ENCODE results near the gene WDFY4.

The WDFY4 gene

DNA sequence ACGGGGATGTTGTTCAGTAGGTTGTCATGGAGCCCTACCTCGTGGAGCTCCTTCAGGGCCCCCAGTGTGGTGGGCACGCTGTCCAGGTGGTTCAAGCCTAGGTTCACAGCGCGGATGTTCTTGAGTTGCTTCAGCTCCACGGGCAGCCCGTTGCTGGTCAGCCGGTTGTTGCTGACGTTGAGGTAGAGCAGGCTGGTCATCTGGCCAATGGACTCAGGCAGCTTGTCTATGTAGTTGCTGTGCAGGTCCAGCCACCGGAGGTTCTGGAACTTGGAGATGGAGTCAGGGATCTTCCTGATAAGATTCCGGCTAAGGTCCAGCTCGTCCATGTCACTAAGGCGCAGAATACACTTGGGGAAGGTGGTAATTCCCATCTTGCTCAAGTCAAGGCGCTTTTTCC, 229.0 kb downstream of the WDFY4 start:
- FAIRE-seq, result no peak
- TF ChIP-seq, protein P1, sequence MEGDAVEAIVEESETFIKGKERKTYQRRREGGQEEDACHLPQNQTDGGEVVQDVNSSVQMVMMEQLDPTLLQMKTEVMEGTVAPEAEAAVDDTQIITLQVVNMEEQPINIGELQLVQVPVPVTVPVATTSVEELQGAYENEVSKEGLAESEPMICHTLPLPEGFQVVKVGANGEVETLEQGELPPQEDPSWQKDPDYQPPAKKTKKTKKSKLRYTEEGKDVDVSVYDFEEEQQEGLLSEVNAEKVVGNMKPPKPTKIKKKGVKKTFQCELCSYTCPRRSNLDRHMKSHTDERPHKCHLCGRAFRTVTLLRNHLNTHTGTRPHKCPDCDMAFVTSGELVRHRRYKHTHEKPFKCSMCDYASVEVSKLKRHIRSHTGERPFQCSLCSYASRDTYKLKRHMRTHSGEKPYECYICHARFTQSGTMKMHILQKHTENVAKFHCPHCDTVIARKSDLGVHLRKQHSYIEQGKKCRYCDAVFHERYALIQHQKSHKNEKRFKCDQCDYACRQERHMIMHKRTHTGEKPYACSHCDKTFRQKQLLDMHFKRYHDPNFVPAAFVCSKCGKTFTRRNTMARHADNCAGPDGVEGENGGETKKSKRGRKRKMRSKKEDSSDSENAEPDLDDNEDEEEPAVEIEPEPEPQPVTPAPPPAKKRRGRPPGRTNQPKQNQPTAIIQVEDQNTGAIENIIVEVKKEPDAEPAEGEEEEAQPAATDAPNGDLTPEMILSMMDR (IDR thresholded peaks at IDR 0.05; ENCODE audit: insufficient read depth, missing control alignments), result no peak
- DNase-seq (ENCODE audit: insufficient read length, low spot score), result no peak

DNA sequence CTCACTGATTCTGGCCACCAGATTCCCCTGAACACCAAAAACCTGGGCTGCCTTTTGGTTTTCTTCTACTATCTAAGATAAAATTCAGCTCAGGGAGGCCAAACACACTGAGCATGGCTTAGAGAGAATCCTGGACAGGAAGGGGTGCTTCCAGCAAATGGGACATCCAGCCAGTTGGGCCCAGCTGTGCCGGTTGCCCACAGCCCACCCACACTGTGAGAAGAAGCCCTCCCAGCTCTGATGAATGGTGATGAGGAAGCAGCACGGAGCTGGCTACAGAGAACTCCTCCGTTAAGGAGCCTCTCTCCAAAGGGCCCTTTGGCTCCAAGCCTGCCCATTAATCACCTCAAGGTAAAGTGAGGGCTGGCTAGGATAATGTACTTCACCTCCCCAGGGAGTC, 239.1 kb downstream of the WDFY4 start:
- FAIRE-seq (no peak), DNase-seq (ENCODE audit: insufficient read length, low spot score) (no peak)
- TF ChIP-seq, protein P1 (IDR thresholded peaks at IDR 0.05; ENCODE audit: insufficient read depth, missing control alignments), result no peak

DNA sequence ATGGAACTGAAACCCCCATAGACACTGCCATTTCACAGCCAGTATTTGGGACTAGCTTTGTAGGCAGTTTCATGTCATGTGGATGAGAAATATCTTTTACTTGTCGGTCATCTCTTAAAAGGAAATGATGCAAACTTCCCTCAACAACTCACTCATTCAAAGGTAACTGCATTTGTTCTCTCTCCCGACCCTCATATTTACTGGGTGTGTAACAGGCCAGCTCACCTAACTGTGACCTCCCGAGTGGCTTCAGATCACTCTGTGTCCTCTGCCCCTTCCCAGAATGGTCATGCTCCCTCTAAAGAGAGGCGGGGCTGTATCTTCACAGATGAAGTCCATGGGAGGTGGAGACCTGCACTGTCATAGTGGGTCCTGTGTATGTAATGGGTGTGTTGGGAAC, 240.3 kb downstream of the WDFY4 start:
- FAIRE-seq (no peak), DNase-seq (ENCODE audit: insufficient read length, low spot score) (no peak)
- TF ChIP-seq, protein P1 (IDR thresholded peaks at IDR 0.05; ENCODE audit: insufficient read depth, missing control alignments), result no peak

DNA sequence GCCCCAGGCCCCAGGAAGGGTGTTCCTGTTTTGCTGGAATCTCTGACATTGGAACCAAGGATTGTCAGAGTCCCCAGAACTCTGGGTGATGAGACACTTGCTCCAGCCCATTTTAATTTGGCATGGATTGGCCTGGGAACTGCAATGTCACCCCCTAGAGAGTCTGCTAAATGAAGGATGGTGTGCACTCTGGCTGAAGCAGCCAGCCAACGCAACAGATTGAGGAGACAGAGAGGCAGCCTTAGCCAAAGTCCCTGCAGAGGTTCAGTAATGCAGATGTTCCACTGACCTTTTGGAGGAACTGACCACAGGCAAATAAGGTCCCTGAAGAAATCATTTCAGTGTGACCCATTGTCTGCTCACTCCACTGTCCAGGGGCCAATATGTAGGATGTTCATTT, 241.6 kb downstream of the WDFY4 start:
- FAIRE-seq, result no peak
- TF ChIP-seq, protein P1 (IDR thresholded peaks at IDR 0.05; ENCODE audit: insufficient read depth, missing control alignments), result no peak
- DNase-seq (ENCODE audit: insufficient read length, low spot score), result no peak

DNA sequence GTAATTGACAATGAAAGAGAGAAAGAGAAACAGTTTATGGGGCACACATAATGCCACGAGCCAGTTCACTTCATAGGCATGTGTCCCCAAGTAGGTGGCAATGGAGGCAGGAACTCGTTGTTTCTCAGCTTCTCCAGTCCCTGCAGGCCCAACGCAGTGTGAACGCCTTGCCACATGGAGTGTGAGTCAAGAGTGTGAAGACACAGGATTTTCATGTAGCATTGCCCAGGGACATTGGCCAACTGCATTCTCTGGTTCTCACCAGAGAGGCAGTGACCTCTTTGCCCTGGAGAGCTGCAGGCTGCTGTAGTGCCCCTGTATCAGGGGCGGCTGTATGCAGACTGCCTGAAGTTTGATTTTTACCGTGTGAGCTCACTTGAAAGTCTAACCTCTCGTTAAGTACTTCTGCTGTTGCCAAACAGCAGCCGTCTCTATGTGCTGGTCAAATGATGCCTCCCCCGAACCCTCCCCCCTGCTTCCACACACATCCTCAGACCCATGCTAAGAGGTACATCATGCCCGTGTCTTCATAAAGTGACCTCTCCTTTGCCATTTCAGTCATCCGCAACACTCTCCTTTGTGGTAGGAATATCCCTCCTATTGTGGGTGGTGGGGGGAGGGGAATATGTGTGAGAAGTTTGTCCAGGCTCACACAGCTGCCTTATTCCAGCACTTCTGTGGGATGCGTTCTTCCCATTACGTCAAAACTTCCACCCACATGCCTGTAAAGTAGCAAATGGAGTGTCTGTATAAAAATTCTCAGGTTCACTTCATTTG, 242.3 kb downstream of the WDFY4 start:
- FAIRE-seq (no peak), DNase-seq (ENCODE audit: insufficient read length, low spot score) (no peak)
- TF ChIP-seq, protein P1 (IDR thresholded peaks at IDR 0.05; ENCODE audit: insufficient read depth, missing control alignments), result no peak

DNA sequence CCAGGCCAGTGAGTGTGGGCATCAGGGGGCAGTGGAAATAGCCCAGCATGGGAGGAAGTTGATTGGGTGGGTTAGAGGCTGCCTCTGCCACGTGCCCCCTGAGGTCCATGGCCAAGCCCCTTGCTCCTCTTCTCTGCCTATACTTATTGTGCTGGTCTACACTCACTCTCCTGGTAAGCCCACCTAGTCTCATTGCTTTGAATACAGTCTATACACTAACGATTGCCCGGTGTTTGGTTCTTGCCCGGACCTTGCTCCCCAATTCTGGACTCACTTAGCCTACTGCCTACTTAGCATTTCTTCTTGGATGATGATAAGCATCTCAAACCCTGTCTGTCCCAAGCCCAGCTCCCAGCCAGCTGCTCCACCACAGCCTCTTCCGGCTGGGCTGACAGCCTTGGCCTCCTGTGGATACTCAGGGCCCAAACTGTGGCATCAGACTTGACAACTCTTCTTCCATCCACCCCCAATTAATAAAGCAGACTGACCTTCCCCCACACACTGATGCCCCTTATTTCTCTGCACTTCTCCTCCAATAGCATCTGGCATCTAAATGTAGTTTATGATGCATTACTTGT, 244.8 kb downstream of the WDFY4 start:
- TF ChIP-seq, protein P1 (IDR thresholded peaks at IDR 0.05; ENCODE audit: insufficient read depth, missing control alignments), result no peak
- DNase-seq (ENCODE audit: insufficient read length, low spot score) (no peak), FAIRE-seq (no peak)

DNA sequence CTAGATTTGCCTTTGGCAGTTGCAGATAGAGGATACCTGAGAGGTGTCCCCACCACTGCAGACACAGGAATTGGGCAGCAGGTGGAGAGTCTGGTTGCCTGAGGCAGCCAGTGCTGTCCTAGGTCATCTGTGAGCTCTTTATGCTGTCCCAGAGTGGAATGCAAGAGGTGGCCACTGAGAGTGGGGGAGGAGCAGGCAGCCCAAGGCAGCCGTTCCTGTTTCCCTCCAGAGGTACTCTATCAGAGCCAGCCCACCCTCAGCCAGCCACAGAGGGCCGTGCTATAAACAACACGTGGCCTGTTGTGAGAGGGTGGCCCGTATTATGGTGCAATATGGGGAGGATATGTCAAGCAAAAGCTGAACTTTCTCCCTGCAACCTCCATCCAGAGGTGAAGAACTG, 246.5 kb downstream of the WDFY4 start:
- TF ChIP-seq, protein P1 (IDR thresholded peaks at IDR 0.05; ENCODE audit: insufficient read depth, missing control alignments), result no peak
- FAIRE-seq (no peak), DNase-seq (ENCODE audit: insufficient read length, low spot score) (no peak)
